CD4-positive, alpha-beta T cell treated with Interleukin-15 for 1 hour (primary cell): ENCODE results near the gene ABHD1.
"Not testable (repeated sequence)": the region's sequence is repeated elsewhere in the genome, so short reads cannot be mapped to it uniquely, and the experiment has no call there.

ENCODE experiments used
- DNase-seq: peaks from one replicate; pipeline ENCODE4 v3.0.0-alpha.2; 2020

Gene ABHD1

DNA sequence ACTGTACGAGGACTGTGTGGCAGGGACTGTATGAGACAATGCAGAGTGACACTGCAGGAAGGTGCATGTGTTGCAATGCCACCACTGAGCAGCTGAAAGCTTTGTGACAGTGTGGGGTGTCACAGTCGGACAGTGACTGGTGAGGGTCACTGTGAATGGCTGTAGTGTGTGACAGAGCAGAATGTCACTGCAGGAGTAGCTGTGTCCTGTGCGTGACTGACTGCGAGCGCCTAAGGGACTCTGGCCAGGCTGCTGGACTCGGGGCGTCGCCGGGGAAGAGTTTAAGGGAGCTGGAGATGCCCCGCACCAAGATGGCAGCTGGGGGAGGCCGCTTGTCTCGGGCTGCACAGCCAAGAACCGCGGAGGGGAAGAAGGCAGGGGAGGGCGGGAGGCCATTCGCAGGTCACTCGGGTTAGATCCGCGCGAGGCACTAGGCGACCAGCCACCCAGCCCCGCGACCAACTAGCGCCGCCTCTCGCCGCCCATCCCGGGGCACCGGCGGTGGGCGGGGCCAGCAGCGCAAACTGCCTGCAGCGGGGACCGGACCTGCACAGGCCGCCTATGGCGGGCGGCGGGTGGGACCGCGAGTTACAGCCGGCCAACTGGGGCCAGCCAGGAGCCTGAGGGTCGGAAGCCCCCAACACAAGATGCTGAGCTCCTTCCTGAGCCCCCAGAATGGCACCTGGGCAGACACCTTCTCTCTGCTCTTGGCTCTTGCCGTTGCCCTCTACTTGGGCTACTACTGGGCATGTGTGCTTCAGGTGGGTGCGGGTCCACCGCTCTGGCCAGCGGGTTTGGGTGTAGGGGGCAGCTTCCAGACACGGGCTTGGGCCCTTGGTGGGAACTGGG, at the start of gene ABHD1:
ABHD1 (plus strand) TSS at position 514 of the 849 bp plus-strand sequence; CDS start at position 648, 134 bp downstream.
- DNase-seq: peak; percentile 75

DNA sequence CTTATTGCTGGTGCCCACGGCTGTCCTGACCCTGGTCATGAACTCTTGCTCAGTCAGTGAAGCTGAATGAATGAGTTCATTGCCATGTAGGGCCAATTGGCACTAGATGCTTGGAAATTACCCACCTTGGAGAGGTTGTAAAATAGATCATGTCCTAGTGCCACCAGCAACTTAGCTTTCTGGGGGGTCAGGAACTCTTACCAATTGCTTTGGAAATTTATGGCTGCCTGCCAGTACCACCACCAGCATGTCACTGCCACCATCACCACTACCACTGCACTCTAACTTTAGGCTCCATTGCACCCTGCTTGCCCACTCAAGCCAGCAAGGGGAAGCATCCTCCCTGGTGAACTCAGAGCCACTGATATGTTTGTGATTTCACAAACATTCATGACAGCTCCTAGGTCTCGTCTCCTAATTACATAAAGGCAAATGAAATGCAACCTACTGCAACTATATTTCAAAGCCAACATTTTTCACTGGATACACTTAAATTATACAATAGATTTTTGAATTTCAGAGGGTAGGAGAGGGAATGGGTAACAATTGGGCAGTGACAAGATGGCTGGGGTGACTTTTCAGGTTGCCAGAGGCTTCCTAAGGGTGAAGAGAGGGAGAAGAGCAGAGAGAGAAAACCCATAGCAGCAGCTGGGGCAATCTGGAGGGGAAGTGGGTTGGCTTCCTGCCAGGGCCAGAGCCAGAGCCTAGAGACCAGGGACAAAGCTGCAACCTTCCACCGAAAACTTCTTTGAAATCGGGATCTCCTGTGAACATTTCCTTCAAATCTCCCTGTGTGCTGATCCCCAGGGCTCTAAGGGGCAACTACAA, 48.7 kb upstream of the ABHD1 start:
- peak; percentile 42 for DNase-seq

DNA sequence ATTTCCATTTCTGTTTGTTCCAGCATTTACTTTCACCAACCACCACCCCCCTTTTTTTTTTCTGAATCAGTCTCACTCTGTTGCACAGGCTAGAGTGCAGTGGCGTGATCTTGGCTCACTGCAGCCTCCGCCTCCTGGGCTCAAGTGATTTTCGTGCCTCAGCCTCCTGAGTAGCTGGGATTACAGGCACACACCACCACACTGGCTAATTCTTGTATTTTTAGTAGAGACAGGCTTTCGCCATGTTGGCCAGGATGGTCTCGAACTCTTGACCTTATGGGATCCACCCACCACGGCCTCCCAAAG, 48.1 kb upstream of the ABHD1 start:
- DNase-seq: not testable (repeated sequence)

DNA sequence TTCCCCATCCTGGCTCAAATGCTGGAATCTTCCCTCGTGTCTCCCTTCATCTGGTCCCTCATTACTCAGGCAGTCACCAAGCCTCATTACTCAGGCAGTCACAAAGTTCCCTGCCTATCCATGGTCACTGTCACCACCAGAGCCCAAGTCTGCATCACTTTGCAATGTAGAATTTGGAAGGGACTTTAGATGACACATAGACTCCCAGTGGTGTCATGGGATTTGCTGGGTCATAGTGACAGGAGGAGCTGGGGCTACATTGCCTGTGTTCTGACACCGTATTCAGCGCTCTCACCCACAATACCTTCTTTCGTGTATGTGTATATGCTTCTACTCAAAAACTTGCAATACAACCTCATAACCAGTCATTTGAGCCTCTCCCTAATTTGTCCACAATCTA, 47.3 kb upstream of the ABHD1 start:
- no peak for DNase-seq

DNA sequence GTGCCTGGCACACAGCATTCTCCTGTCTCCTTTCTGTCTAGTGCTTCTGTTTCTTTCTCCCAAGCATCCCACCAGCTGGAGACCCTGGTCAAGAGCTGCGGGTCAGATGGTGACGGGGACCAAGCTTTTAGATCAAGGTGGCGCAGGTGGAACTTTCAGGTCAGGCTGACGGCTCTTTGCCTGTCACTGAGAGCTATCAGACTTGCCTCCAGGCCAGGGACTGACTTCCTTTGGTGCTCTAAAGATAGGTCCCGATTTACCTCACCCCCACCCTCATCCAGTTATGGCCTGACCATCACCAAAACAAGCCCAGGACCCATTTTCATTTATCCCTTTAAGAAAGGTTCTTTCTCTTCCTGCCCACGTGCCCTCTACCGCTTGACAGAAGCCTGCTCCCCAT, 46.4 kb upstream of the ABHD1 start:
- DNase-seq: no peak

DNA sequence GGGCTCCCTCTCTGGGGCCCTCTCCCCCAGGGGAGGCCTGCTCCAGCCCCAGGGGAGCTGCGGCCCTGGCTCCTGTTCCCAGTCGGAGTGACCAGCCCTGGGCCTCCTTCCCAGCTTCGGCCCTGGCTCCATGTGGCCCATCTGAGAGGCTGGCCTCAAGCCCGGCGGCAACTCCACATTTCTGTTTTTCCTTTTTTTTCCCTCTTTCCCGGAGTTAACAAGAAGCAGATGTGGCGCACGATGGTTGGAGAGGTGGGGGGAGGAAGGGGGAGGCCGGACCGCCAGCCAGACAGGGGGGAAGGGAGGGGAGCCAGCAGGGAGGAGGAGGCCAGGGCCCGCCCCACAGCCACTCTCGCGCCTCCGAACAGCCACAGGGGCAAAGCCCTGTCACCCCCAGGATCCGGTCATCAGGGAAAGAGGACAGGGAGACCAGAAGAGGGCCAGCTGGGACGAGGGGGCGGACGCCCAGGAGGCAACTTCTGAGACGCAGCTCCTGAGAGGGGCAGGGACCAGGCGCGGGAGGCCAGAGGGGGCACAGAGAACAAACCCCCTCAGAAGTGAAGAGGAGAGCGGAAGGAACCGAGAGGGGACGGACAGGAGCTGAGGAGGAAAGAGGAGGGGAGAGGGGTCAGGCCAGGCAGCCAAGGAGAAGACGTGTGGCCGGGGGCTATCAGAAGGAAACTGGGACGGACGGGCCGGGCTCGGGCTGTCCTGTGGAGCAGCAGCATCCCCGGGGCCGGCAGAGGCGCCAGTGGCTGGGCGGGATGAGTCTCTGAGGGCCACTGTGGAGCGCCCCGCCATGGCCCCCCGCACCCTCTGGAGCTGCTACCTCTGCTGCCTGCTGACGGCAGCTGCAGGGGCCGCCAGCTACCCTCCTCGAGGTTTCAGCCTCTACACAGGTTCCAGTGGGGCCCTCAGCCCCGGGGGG, 45.1 kb upstream of the ABHD1 start, which contains the start of gene EMILIN1:
EMILIN1 (plus strand) TSS at position 349 of the 928 bp plus-strand sequence; CDS start at position 800, 451 bp downstream.
- DNase-seq: no peak

DNA sequence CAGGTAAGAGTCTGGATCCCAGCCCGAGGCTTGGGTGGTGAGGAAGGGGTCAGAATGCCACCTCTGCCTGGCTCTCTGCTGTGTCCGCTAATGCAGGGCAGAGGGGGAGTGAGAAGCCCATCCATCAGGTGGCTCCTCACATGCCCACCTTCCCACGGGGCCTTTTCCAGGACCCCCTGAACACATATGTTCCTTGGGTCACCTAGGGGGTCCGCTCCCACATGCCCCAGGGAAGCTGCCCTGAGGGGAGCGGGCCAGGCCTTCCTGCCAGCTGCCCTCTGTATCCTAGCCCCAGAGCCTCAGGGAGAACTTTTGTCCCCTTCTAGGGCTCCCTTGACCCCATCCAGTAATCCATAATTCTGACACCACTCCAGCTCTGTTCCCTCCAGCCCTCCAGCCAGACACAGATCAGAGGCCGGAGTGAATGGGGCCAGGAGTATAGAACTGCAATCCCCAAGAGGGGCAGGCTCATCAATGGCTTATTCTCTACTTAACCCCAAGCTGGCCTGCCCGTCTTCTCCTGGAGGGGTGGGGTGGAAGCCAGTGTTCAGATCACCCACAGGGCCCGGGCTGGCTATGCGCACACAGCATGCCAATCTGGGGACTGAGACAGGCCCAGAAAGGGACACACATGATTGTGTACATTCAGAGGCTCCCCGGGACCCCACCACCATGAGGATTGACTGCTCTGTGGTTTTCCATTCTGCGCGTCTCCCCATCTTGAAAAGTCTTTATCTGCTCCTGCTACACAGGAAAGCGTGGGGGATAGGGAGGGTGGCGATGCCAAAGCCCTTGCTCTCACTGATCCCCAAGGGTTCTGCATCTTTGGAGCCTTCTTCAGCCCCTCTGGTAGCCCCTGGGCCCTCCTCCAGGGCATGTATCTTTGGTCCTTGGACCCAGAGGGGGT, 44.1 kb upstream of the ABHD1 start:
- no peak for DNase-seq

DNA sequence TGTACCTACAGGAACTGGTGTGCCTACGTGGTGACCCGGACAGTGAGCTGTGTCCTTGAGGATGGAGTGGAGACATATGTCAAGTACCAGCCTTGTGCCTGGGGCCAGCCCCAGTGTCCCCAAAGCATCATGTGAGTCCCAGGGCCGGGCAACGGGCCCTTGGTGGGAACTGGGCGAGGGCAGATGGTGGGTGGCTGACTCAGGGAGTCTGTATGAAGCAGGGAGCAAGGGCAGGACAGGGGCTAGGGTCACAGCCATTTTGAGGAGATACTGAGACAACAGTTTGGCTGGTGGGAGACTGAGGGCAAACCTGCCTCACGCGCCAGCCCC, 43.5 kb upstream of the ABHD1 start:
- DNase-seq: no peak

DNA sequence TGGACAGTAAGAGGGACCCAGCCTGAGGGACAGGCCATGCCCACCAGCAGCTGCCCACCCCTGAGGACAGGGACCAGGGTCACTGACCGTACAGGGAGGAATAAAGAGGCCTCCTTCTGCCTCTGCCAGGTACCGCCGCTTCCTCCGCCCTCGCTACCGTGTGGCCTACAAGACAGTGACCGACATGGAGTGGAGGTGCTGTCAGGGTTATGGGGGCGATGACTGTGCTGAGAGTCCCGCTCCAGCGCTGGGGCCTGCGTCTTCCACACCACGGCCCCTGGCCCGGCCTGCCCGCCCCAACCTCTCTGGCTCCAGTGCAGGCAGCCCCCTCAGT, 43.0 kb upstream of the ABHD1 start:
- no peak for DNase-seq

DNA sequence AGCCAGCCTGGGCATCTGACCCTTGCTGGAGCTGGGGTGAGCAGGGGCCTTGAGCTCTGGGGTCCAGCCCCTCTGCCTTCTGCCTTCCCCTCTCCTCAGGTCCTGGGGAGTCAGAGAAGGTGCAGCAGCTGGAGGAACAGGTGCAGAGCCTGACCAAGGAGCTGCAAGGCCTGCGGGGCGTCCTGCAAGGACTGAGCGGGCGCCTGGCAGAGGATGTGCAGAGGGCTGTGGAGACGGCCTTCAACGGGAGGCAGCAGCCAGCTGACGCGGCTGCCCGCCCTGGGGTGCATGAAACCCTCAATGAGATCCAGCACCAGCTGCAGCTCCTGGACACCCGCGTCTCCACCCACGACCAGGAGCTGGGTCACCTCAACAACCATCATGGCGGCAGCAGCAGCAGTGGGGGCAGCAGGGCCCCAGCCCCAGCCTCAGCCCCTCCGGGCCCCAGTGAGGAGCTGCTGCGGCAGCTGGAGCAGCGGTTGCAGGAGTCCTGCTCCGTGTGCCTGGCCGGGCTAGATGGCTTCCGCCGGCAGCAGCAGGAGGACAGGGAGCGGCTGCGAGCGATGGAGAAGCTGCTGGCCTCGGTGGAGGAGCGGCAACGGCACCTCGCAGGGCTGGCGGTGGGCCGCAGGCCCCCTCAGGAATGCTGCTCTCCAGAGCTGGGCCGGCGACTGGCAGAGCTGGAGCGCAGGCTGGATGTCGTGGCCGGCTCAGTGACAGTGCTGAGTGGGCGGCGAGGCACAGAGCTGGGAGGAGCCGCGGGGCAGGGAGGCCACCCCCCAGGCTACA, 41.4 kb upstream of the ABHD1 start:
- no peak for DNase-seq

DNA sequence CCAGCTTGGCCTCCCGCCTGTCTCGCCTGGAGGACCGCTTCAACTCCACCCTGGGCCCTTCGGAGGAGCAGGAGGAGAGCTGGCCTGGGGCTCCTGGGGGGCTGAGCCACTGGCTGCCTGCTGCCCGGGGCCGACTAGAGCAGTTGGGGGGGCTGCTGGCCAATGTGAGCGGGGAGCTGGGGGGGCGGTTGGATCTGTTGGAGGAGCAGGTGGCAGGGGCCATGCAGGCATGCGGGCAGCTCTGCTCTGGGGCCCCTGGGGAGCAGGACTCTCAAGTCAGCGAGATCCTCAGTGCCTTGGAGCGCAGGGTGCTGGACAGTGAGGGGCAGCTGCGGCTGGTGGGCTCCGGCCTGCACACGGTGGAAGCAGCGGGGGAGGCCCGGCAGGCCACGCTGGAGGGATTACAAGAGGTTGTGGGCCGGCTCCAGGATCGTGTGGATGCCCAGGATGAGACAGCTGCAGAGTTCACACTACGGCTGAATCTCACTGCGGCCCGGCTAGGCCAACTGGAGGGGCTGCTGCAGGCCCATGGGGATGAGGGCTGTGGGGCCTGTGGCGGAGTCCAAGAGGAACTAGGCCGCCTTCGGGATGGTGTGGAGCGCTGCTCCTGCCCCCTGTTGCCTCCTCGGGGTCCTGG, 40.7 kb upstream of the ABHD1 start:
- no peak for DNase-seq

DNA sequence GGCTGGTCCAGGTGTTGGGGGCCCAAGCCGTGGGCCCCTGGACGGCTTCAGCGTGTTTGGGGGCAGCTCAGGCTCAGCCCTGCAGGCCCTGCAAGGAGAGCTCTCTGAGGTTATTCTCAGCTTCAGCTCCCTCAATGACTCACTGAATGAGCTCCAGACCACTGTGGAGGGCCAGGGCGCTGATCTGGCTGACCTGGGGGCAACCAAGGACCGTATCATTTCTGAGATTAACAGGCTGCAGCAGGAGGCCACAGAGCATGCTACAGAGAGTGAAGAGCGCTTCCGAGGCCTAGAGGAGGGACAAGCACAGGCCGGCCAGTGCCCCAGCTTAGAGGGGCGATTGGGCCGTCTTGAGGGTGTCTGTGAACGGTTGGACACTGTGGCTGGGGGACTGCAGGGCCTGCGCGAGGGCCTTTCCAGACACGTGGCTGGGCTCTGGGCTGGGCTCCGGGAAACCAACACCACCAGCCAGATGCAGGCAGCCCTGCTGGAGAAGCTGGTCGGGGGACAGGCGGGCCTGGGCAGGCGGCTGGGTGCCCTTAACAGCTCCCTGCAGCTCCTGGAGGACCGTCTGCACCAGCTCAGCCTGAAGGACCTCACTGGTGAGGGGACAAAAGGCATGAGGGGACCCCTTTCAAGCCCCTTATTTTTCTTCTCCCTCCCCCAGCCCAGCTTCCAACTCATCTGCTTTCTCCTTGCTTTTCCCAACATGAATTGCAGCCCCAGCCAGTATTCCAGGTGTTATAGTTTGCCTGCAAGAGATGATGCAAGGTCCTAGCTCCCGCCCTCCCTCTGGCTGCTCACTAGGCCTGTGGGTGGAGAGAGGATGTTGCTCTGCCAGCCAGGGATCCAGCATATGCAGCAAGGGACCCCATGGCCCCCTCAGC, 40.0 kb upstream of the ABHD1 start:
- DNase-seq: no peak

DNA sequence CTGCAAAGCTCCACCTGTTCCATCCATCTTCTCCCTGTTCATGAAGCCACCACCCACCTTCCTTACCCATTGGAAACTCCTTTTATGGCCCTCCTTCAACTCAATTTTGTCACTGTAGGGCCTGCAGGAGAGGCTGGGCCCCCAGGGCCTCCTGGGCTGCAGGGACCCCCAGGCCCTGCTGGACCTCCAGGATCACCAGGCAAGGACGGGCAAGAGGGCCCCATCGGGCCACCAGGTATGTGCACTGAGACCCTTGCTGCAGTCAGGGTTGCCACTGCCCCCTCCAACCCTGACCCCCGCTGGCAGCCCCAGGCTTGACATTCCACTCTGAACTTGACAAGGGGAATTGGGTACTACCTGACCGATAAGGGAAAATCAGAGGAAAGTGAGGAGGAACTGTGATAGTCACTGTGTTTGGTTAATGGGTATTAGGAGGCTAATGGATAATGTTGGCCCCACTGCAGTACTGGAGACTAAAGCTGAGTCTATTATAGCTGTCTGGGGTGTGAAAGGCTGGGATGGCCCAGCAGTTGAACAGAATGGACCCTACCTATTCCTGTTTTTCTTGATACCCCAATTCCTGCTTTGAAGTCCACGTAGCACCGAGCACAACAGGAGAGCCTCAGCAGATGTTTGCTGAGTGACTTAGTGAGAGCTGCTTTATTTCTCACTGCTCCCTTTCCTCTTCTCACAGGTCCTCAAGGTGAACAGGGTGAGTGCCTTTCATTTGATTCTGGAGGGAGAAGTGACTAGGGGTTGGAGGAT, 39.1 kb upstream of the ABHD1 start:
- DNase-seq: no peak

DNA sequence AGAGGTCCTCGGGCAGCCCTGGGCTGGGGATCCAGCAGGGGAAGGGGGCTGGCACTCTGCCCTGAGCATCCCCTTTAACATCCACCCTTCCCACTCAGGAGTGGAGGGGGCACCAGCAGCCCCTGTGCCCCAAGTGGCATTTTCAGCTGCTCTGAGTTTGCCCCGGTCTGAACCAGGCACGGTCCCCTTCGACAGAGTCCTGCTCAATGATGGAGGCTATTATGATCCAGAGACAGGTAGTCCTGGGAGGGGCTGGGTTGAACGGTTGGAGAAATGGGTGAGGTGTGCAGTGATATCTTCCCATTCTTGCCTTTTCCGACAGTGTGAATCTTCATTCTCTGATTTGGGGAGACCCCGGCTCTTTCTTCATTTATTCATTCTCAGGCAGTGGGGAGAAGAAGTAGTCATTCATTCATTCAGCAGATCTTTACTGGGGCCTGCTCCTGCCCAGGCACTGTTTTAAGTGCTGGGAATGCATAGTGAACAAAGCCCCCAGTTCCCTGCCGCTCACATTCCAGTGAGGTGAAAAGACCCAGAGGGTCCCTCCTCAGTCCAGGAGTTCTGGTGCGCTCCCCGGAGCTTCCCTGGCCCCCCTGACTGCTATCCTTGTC, 38.4 kb upstream of the ABHD1 start:
- no peak for DNase-seq

DNA sequence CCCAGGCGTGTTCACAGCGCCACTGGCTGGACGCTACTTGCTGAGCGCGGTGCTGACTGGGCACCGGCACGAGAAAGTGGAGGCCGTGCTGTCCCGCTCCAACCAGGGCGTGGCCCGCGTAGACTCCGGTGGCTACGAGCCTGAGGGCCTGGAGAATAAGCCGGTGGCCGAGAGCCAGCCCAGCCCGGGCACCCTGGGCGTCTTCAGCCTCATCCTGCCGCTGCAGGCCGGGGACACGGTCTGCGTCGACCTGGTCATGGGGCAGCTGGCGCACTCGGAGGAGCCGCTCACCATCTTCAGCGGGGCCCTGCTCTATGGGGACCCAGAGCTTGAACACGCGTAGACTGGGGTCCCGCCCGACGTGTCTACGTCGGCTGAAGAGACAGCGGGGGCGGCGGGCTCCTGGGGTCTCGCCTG, 37.9 kb upstream of the ABHD1 start:
- peak; percentile 36 for DNase-seq

DNA sequence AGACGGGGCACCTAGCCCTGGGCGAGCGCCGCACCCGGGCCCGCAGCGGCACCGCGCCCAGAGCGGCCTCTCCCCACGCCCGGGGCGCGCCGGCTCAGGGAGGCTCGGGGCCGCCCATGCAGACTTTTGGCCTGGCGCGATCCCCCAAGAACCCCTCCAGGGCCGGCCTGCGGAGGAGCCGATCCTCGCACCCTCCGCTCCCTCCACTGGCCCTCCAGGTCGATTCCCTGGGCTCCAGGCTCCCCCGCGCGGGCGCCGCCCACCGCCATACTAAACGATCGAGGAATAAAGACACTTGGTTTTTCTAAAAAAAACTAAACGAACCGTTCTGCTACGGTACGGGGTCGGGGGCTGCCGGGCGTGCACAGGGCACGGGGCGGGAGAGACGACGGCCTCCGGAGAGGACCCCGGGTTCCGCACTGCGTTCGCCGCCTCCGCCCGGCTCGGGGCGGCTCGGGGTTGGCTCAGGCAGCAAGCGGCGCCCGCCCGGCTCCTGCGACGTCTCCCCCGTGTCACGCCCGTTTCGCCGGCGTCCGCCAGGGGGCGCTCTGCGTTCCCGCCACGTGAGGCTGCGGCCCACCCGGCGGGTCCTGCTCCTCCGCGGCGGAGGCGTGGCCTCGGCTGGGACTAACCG, 37.4 kb upstream of the ABHD1 start:
- peak; percentile 97 for DNase-seq

DNA sequence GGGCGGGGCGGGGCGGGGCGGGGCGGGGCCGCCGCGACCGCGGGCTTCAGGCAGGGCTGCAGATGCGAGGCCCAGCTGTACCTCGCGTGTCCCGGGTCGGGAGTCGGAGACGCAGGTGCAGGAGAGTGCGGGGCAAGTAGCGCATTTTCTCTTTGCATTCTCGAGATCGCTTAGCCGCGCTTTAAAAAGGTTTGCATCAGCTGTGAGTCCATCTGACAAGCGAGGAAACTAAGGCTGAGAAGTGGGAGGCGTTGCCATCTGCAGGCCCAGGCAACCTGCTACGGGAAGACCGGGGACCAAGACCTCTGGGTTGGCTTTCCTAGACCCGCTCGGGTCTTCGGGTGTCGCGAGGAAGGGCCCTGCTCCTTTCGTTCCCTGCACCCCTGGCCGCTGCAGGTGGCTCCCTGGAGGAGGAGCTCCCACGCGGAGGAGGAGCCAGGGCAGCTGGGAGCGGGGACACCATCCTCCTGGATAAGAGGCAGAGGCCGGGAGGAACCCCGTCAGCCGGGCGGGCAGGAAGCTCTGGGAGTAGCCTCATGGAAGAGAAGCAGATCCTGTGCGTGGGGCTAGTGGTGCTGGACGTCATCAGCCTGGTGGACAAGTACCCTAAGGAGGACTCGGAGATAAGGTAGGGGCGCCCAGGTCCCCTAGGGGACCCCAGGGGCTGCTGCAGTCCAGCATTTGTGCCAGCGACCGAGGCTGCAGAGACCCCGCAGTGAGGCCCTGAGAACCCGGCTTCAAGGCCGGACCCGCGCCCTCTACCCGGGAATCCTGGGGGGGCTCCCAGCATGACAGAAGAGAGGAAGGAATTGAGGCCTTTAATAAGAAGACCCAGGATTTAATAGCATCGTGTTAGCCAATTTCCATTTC, 36.7 kb upstream of the ABHD1 start, which contains the start of gene KHK:
KHK (plus strand) TSS at position 49 of the 870 bp plus-strand sequence; CDS start at position 537, 488 bp downstream.
- DNase-seq: no peak
